HG03469 (cell line): ENCODE data around the gene GLI3.

ENCODE experiments used
- ATAC-seq: cut with Tn5 transposase; IDR thresholded peaks from one replicate; pipeline ENCODE4 v1.9.1; 2021; ENCODE audit warnings: mild to moderate bottlenecking, moderate library complexity, moderate number of reproducible peaks; ENCODE audit not compliant: unreplicated experiment

GLI3 gene

DNA sequence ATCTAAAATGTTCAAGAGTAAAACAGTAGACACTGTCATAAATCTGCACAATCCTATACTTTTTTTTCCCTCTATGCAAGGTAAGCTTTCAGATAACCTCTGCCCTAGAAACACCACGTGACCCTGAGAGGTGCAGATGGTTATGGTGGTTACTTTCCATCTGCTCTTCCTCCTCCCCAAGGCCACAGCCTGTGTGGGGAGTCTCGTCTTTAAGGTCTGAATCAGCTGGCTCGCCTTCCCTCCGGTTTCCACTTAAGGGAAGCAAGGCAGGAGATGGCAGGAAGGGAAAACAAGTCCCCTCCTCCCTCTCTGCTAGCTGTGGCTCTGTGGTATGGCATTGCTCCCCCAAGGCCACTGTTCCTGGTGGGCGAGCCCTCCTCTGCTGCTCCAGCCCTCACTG is 181.8 kb downstream of the GLI3 start:
- no peak for ATAC-seq

DNA sequence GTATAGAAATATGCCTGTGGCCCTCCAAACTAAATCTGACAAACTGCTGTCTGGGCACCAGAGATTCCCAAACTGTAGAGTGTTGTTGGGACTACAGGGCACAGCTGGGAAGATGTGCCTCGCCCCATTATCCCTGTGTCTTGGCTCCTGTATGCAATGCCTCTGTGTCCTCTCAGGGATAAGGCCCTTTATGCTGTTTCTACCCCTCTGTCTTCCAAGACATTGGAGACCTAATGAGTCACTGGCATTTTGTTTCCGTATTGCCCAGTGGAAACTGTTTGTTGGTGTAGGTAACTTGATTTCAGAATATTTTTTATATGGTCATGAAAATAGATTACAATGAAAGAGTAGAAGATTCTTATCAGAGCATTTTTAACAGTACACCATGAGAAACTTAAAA is 183.2 kb downstream of the GLI3 start:
- no peak for ATAC-seq

DNA sequence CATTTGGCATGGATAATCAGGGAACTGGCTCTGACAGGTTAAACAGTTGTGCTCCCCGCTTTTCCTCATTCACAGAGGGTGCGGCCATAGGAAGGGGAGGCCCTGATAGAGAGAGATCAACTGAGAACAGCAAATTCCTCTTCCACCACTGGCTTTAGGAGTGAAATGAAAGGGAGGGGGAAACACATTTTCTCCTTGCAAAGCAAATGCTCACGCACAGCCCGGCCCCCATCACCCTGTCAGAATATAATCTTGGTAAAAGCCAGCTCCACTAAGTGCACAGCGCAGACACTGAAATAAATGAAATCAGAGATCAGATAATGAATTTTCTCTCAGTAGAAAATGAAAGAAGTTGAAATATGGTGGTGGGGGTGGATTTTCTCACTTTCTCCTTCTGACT is 187.2 kb downstream of the GLI3 start:
- no peak for ATAC-seq

DNA sequence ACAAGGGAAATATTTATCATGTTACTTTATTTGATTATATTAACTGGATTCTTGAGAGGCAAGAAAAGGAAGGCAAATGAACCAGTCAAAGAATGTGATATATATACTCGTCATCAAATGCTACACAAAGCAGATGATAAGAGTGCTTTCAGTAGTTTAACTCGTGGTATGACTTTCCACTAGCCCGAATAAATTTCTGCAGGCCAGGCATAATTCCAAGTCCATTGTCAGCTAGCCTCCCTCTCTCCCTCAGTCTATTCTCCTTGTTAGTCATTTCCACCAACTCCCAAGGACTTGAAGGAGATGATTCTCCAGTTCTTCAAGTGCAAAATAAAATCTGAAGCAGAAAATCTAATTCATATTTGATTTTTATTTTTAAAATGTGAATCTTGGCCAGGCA is 190.5 kb downstream of the GLI3 start:
- no peak for ATAC-seq

DNA sequence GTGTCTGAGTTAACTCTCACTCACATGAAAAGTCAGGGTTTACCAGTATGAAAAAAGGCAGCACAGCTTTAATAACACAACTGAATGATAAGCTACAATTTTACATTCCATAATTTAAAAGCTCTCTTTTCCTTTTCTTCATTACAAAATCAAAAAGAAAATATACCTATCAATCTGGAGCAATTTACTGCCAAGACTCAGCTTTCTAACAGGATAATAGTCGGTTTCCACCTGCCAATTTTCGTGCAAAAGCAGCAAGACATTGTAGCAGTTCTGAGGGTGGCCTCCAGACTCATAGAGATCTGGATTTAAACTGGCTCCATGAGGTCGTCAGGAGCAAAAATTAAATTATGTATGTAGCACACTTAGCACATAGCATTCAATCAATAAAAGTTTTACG is 191.0 kb downstream of the GLI3 start:
- ATAC-seq = no peak

DNA sequence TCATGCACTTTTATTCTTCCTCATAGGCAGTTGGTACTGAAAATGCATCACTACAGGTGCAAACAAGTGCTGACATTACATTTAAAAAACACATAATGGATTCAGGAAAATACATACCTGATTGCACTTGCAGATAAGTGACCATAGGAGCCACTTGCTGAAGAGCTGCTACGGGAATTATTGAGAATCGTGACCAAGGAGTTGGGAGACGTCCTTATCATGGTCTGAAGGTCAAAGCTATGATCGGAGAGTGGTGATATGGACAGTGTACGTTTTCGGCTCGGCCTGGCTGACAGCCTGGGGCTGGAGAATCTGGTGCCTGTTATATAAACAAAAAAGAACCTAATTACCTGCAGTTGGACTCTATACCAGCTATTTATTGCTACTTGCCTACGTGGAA is 197.1 kb downstream of the GLI3 start:
- ATAC-seq = no peak

DNA sequence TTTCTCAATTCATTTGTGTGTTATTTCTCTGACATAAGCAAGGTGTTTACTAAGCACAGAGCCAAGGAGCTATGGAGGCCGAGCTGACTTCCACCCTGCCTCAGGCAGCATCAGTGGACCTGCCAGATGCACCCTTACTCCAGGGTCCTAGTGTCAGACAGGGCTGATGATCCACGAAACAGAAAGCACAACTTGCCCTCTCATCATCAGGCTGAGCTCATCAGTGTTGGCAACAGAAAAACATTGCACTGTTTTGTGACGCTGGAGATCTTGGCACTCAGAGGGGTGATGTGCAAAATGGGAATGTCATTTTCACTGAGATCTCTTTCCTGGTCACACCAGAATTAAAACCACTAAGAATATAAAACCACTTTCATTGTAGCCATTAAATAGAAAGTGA is 201.8 kb downstream of the GLI3 start:
- no peak for ATAC-seq

DNA sequence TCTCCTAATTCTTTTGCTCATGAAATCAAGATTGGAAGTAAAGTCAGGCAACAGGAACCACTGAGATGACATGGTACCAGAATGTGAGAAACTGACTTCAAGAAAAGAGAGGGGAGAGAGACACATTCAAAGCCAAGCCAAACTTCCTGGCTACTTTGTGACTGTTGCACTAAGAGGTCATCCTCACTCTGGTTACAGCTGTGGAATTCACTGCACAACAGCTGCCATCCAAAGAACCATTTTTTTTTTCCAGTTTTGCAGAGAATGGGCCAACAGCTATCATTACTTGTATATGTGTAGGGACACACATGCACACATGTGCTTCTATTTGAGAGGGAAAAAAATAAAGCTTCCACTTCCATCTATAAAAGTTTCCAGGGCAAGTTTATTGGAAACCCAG is 203.5 kb downstream of the GLI3 start:
- ATAC-seq = no peak

DNA sequence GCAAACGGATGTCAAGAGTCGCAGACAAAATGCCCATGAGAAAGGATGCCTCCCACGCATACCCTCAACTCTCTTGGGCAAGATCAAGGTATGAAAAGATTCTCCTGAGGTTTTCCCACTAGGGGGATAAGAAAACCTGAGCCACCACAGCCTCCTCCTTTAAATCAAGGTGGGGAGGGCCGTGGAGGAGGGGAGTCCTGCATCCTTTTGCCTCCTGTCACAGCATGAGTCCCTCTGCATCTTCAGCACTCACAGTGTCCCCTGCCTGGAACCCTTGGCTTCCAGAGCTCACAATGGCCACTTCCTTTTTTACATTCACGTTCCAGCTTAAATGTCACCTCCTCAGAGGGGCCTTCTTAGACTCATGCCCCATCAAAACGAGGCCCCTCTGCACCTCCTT is 207.6 kb downstream of the GLI3 start:
- ATAC-seq = no peak

DNA sequence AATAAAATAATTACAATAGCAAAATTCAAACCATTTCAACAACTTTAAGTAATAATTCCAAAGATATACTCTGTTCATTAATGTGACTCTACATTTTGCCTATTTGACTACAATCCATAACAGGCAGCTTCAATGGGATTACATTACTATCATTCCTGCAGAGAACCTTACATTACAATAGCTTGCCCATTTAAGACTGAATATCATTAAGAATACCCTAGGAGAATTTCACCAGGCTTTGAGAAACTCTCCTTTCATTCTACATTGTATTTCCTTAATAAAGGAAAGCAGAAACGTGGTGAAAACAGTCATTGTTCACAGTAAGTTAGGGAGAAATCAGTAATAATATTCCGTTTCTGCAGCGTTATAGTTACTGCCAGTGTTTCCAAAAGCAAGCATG is 209.5 kb downstream of the GLI3 start:
- no peak for ATAC-seq

DNA sequence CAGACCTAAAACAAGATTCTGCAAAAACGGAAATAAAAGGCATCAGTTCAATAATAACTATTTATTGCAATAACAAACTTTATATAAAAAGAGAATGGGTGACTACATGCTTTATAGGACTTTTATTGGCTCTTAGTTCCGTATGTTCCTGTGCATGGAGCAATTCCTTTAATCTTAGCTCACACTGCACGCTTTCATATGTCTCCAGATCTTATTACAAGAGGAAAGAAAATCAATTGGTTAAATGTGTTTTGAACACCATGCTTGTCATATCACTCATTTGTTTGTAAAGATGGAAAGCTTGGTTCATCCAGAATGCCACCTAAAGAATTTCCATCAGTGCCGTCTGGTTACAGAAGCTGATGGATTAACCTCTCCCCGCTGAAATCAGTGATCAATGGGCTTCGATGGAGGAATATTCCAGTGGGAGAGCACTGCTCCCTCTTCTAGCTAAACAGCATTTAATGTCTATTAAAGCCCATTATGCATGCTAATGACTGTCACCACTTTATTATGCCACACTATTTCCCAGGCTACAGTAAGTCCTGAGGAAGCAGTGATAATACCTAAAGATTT is 210.3 kb downstream of the GLI3 start:
- ATAC-seq = no peak

DNA sequence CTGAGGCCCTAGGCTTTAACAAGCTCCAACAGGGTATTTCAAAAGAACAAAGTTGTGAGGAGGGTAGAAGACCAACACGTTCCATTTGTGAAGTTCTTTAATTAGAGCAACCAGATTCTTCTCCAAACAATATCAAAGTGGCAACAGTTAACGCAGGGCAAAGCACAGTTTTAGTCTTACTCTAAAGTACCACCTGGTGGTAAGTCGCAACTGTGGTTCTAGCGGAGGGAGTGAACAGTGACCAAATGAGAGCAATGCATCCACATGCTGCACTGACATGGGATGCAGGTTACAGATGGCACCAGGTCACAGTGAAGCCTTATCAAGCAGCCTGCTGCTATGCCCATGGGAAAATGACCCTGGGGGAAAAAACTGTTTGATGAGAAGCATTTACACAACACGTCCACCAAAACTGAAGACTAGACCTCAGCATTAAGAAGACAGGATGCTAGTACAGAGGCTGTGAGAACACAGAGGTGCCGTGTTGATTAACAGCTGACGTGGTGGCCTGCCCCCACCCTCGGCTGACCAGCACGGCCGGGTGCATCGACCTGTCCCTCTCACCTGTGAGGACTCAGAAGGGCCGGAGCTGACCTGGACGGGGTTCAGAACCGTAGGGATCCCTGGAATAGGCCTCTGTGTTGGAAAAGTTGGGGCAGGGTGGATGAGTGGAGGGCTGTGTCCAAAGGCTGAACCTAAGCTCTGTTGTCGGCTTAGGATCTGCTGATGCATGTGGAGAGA is 211.2 kb downstream of the GLI3 start:
- no peak for ATAC-seq

DNA sequence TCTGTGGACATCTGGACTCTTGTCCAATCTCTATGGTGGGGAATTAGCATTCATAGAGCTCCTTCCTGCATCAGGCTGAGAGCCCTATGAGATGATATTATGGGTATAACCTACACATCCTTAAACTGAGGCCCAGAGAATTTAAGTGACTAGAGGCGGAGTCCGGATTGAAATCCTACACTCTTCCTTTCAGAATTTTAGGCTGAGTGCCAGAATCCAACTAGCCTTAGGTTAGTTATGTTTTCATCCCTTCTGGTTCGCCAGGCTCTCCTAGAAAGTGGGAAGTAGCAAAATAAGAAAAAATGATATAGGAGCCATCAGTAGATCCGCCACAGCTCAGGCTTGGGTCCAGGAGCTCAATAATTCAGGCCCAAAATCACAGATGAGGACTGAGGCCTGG is 212.5 kb downstream of the GLI3 start:
- no peak for ATAC-seq

DNA sequence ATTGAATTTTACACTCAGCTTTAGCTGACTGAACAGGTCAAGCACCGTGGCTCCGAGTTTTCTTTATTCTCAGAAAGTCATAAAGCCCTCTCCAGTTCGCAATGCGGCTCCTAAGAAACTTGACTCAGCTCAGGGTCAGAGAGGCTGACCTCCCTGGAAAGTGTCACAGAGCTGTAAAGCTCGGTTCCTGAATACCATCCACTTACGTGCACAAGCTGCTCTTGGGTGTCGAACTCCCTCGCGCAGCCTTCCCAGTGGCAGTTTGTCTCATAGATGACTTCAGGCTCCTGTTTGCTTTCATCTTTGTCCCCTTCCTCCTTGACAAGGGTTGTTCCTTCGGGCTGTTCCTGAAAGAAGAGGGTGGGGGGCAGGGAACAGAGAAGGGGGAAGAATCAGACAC is 213.7 kb downstream of the GLI3 start:
- no peak for ATAC-seq

DNA sequence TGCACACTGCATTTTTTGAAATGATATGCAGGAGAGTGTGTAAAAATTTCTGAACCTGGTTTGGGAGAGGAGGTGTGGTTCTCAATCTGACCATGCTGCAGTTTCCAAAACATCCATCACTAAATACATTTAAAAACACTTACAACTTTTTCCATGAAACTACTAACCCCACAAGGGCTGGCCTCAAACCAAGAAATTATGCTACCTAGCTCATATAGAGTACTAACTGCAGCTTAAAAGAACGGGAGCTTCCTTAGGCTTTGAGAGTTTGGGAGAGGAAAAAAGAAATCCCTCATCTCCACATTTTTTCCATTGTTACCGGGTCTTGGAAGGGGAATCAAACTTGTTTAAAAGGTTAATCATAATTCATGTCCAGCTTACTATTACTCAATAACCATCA is 214.2 kb downstream of the GLI3 start:
- no peak for ATAC-seq

DNA sequence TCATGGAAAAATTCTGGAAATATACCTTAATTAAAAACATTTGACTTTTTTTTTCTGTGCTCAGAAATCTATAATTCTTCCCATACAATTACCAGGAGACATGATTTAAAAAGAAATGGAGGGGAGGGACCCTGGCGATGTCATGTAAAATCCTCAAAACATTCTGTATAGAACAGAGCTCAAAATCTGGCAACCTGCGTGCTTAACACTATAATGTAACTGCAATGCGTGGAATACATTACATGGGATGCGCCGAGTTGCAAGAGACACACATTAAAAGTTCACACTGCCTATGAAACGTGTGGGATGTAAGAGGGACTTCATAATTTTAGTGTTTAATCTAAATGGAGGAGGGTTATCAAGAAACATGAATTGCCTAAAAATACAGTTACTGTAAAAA is 215.0 kb downstream of the GLI3 start:
- no peak for ATAC-seq

DNA sequence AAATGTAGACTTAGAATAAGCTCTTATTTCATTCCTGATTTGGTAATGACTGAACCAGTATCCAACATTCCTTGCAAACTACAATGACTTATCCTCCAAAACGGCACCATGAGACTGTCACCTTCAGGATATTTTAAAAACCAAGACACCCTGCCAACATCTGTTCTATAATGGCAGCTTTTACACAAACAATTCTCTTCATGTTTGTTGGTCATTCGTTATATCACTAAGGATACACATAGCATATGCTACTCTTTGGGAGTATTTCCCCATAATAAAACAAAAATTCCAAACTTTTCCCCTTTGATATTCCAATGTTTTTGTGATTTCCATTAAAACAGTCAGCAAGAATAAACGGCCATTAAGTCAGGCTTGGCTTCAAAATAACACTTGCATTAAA is 215.4 kb downstream of the GLI3 start:
- no peak for ATAC-seq

DNA sequence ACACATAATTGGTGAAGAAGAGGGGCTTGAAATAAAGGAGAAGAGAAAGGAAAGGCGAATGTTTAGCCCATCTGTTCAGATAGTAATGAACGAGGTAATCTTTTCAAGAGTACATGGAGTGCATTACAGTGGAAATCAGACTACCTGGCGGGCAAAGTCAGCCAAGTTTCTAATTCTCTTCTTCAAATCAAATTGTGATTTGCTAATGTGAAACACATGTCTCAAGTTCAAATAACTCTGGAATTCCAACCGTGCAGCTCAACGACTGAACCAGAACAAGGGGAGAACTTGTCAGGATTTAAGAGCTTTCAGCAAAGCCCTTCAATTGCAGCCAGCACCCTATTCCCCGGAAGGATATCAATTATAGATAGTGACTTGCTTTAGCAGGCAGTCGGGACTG is 216.9 kb downstream of the GLI3 start:
- no peak for ATAC-seq

DNA sequence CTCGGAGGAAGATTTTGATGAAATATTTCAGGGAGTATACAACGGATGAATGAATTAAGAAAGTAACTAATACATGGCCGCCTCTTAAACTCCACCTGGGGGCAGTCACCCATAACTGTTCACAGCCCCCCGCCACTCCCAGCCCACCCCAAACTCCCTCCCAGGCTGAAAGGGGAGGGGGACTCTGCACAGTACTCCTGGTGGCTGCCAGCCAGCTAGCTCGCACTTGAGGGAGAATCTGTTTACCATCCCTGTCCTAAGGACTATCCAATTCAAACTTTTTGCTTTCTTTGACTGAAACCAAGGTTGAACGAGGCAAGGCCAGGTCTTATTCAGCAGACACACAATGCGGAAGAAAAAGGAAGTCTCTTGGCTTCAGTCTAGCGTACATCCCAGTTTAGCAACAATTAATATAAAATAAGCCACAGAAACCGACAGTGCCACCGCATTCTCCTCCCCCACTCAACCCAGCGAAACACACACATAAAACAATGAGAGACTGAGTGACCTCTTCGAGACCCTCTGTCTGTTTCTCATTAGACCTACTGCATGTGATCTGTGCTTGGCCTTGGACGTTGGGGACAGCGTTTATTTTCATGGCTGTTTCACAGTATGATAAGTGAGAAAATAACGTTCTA is 219.5 kb downstream of the GLI3 start:
- ATAC-seq = no peak

DNA sequence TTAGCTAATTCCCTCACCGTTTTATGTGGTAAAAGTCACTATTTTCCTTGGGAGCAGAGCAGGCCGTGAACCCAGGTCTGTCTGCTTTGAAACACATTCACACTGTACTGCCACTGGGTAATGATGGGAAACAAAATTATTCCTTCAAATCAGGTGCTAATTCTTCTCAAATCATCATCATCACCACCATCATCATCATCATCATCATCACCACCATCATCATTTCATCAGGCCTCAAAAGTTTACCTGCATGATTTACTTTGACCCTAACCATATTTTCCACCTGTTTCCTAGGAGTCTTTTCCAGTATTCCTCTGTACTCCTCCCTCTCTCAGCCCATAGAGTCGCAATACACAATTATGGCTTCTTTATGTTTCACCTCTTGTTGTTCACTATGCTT is 220.5 kb downstream of the GLI3 start:
- ATAC-seq = no peak

DNA sequence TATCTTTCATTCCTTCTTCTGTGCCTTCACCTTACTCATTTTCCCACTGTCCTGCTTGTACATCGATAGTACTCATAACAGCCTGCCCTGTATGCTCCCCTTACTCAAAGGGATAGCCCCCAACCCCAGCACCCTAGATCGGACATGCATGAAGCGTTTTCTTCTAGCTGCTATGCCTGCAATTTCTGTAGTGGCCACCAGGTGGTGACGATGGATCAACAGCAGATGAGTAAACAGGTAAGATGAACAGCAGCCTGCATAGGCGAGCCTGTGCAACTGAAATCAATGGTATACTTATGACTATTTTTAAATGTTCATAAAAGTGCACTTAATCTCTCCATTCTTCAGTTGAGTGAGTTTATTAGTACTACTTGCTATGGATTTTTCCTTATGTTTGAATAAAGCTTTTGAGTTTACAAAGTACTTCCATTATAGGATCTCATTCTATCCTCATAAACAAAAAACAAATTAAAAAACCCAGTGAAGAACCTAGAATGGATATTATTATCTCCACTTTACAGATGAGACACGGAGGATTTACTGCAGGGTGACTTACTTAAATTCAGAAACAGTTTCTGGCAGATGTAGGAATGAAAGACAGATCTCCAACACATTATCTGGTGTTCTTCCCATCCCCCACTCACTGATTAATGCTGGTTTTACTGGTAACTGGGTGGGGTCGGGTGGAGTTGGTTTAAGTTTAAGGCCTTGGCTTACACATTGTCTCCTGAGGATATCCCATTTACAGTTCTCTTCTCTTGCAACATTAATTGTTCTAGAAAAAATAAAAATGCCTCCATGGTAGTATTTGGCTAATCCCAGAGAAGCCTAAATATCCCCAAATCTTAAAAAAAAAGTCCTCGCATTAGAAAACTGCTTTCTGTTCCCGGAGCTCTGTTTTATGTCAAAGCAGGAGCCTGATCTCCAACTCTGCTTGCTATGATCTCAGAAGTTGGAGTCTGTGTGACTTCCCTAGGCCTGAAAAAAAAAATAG is 222.1 kb downstream of the GLI3 start:
- no peak for ATAC-seq
